Upper lobe of left lung (tissue), 6 donors: ENCODE measurements around the gene STK35. TPM values are rescaled to one million over a fixed set of nuclear protein-coding genes. Genes with fewer than 3 reads are reported as not detected.

Experiments used
- ATAC-seq, 2 donors: fragments of 200-7000 bp; cut with Tn5 transposase; one replicate each; pipeline ENCODE4 v1.9.1; 2022; ENCODE audit warnings: mild to moderate bottlenecking in 2 of 2, moderate library complexity in 2 of 2; ENCODE audit not compliant: low FRiP score in 2 of 2
- DNase-seq, 2 donors: peaks; one replicate each; pipeline ENCODE4 v3.0.0-alpha.2; 2019 to 2020
- H3K27ac ChIP-seq, 4 donors: fragments of 200-600 bp; sonication (generic); one replicate each; pipeline ENCODE4 v1.5.1; 2016 to 2019
- H3K27me3 ChIP-seq, 4 donors: fragments of 200-600 bp; sonication (generic); one replicate each; pipeline ENCODE4 v1.5.1; 2017 to 2019
- H3K36me3 ChIP-seq, 4 donors: fragments of 200-600 bp; sonication (generic); one replicate each; pipeline ENCODE4 v1.5.1; 2016 to 2019
- H3K4me1 ChIP-seq, 4 donors: fragments of 200-600 bp; sonication (generic); one replicate each; pipeline ENCODE4 v1.5.1; 2018 to 2019
- H3K4me3 ChIP-seq, 4 donors: fragments of 200-600 bp; sonication (generic); one replicate each; pipeline ENCODE4 v1.5.1; 2017 to 2019; ENCODE audit warnings: mild to moderate bottlenecking in 2 of 4, moderate library complexity in 1 of 4
- H3K9me3 ChIP-seq, 4 donors: fragments of 200-600 bp; sonication (generic); one replicate each; pipeline ENCODE4 v1.5.1; 2018 to 2019
- EP300 ChIP-seq, 4 donors: sonication (generic); formaldehyde crosslinking; IDR thresholded peaks; one replicate each; pipeline ENCODE4 v1.5.1; 2017; ENCODE audit warnings: antibody characterized with exemption in 4 of 4, control low read depth in 2 of 4
- POLR2A ChIP-seq, 4 donors: fragments of 450-650 bp; IDR thresholded peaks; one replicate each; pipeline ENCODE4 v1.5.1; 2016 to 2017; ENCODE audit warnings: antibody characterized with exemption in 4 of 4, mild to moderate bottlenecking in 2 of 4
- POLR2AphosphoS5 ChIP-seq, 2 donors: sonication (generic); formaldehyde crosslinking; IDR thresholded peaks; one replicate each; pipeline ENCODE4 v1.5.1; 2017; ENCODE audit warnings: antibody characterized with exemption in 2 of 2
- WGBS, 2 donors: methylation state at CpG; one replicate each; pipeline ENCODE4 v1.1.5; 2017 to 2018; 5-methylcytosine and 5-hydroxymethylcytosine counted together
- total RNA-seq, 6 donors: library from RNA; depleted of rRNA in 4 of 6; stranded (reverse); fragments of >200 nt in 4 of 6; gene quantifications; one replicate each; pipeline versions ENCODE4 v1.1.0 to v1.2.1, GENCODE V29; 2016 to 2021
- TF ChIP-seq, protein P1 (sequence below), 6 experiments: fragments of 450-650 bp in 4 of 6; fragments of 200-600 bp in 2 of 6; sonication (generic) in 2 of 6; IDR thresholded peaks; one replicate each; pipeline ENCODE4 v1.5.1; 2016 to 2019; ENCODE audit warnings: antibody characterized with exemption in 6 of 6
- donor health status: DM: no; HTN: no; CAD: no; lungs with moderate emphysema.
- donor health status: DM: no; HTN: yes; CAD: no; lungs with severe emphysema.

STK35 gene
- total RNA-seq: 10 to 100 TPM; 14.4 to 36.0 (median 22.5) TPM

GRCh38 chr20:2101057-2101864 lies at the start of gene STK35:
TSS of gene STK35 (plus strand) at chr20:2101827. CDS start at chr20:2101882, 55 bp downstream.
- ATAC-seq: peak; percentile 75 to 77
- peak in 1 of 2 donors; percentile 87 for DNase-seq
- Histone ChIP-seq H3K9me3 (no peaks in the 10 kb centered on the region), H3K4me1 (peaks cover 31 to 38% (median 32%) of the 10 kb centered on the region in 4 donors), H3K36me3 (no peaks in the 10 kb centered on the region), H3K27ac (peak within 1 kb of the TSS; percentile 98 to 100 (median 99)), H3K4me3 (peak within 1 kb of the TSS; percentile 65 to 92 (median 84)), H3K27me3 (no peaks in the 10 kb centered on the region)
- 2 to 4% methylated on average over 4 to 32 of the region's 32 CpGs for WGBS, 2 donors
- no peak for TF ChIP-seq EP300 (IDR thresholded peaks at IDR 0.05)
- TF ChIP-seq, protein P1, sequence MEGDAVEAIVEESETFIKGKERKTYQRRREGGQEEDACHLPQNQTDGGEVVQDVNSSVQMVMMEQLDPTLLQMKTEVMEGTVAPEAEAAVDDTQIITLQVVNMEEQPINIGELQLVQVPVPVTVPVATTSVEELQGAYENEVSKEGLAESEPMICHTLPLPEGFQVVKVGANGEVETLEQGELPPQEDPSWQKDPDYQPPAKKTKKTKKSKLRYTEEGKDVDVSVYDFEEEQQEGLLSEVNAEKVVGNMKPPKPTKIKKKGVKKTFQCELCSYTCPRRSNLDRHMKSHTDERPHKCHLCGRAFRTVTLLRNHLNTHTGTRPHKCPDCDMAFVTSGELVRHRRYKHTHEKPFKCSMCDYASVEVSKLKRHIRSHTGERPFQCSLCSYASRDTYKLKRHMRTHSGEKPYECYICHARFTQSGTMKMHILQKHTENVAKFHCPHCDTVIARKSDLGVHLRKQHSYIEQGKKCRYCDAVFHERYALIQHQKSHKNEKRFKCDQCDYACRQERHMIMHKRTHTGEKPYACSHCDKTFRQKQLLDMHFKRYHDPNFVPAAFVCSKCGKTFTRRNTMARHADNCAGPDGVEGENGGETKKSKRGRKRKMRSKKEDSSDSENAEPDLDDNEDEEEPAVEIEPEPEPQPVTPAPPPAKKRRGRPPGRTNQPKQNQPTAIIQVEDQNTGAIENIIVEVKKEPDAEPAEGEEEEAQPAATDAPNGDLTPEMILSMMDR (IDR thresholded peaks at IDR 0.05): no peak
- no peak for TF ChIP-seq POLR2A (IDR thresholded peaks at IDR 0.05)
- no peak for TF ChIP-seq POLR2AphosphoS5 (IDR thresholded peaks at IDR 0.05)

- no peaks in the 10 kb centered on the region for H3K27me3 ChIP-seq
- TF ChIP-seq, protein P1 (IDR thresholded peaks at IDR 0.05): no peak
- no peak for TF ChIP-seq EP300 (IDR thresholded peaks at IDR 0.05)
- no peak for TF ChIP-seq POLR2A (IDR thresholded peaks at IDR 0.05)
- no peak for TF ChIP-seq POLR2AphosphoS5 (IDR thresholded peaks at IDR 0.05)
These were observed 49.7 kb upstream of the STK35 start for GRCh38 chr20:2051946-2052345.

GRCh38 chr20:2052741-2053140 lies 48.9 kb upstream of the STK35 start:
- Histone ChIP-seq H3K9me3 (peaks cover 5 to 12% (median 10%) of the 10 kb centered on the region in 4 donors), H3K36me3 (no peaks in the 10 kb centered on the region), H3K27ac (no peak overlapping the region), H3K27me3 (no peaks in the 10 kb centered on the region), H3K4me1 (no peaks in the 10 kb centered on the region), H3K4me3 (no peak overlapping the region)
- TF ChIP-seq POLR2A (IDR thresholded peaks at IDR 0.05) (no peak), EP300 (IDR thresholded peaks at IDR 0.05) (no peak), POLR2AphosphoS5 (IDR thresholded peaks at IDR 0.05) (no peak)
- TF ChIP-seq, protein P1 (IDR thresholded peaks at IDR 0.05): no peak
- WGBS, 2 donors: 65 to 73% methylated on average over 1 of the region's 1 CpG
- ATAC-seq (no peak), DNase-seq (no peak)

More at GRCh38 chr20:2051946-2052345, 49.7 kb upstream of the STK35 start:
- no peak for DNase-seq
- 30 to 48% methylated on average over 2 of the region's 2 CpGs for WGBS, 2 donors
- Histone ChIP-seq H3K27ac (no peak overlapping the region), H3K9me3 (peaks cover 5 to 12% (median 10%) of the 10 kb centered on the region in 4 donors), H3K4me1 (no peaks in the 10 kb centered on the region), H3K36me3 (no peaks in the 10 kb centered on the region), H3K4me3 (no peak overlapping the region)
- ATAC-seq: no peak

DNA sequence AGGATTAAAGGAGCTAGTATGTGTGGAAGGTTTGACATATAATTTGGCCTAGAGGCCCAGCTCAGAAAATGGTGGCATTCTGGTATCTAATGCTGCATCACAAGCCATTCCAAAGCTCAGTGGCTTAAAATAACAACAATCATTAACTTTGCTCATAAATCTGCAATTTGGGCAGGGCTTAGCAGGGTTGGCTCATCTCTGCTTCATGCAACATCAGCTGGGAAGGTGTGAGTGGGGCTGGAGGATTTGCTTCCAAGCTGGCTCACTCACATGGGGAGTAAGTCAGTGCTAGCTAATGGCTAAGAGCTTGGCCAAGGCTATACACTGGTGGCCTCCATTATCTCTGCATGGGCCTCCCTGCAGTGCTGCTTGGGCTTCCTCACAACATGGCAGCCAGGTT lies 48.0 kb upstream of the STK35 start:
- Histone ChIP-seq H3K27ac (no peak overlapping the region), H3K27me3 (no peaks in the 10 kb centered on the region), H3K4me3 (no peak overlapping the region), H3K9me3 (peaks cover 5 to 16% (median 12%) of the 10 kb centered on the region in 4 donors), H3K4me1 (no peaks in the 10 kb centered on the region), H3K36me3 (no peaks in the 10 kb centered on the region)
- TF ChIP-seq, protein P1 (IDR thresholded peaks at IDR 0.05): no peak
- TF ChIP-seq POLR2A (IDR thresholded peaks at IDR 0.05) (no peak), POLR2AphosphoS5 (IDR thresholded peaks at IDR 0.05) (no peak)
- DNase-seq: no peak
- ATAC-seq: no peak
